Measurements from ENCODE around the gene SCAI.

GRCh38 chr9:125106285-125106893 lies 36.9 kb downstream of the SCAI start:
- TF ChIP-seq CTCF (IDR thresholded peaks at IDR 0.05), result no peak
- TF ChIP-seq EP300 (IDR thresholded peaks at IDR 0.05), result no peak

Data from ovary (tissue), 3 donors.